Esophagus (tissue), 2 donors: ENCODE data around the gene SLX9. TPM values are rescaled to one million over a fixed set of nuclear protein-coding genes. Genes with fewer than 3 reads are reported as not detected.
"Not testable (repeated sequence)": the region's sequence is repeated elsewhere in the genome, so short reads cannot be mapped to it uniquely, and the experiment has no call there.

Experiments
- H3K27ac ChIP-seq, 2 donors: one replicate each; pipeline ENCODE4 v1.5.1; 2013; ENCODE audit warnings: low read depth in 2 of 2, mild to moderate bottlenecking in 2 of 2, inconsistent platforms in 1 of 2, low read length in 1 of 2, moderate library complexity in 1 of 2
- H3K27me3 ChIP-seq, 2 donors: one replicate each; pipeline ENCODE4 v1.6.1; 2013; ENCODE audit warnings: low read length in 2 of 2, control low read depth in 1 of 2, mild to moderate bottlenecking in 1 of 2; ENCODE audit not compliant: insufficient read depth in 2 of 2, control insufficient read depth in 1 of 2
- H3K36me3 ChIP-seq, 2 donors: one replicate each; pipeline ENCODE4 v1.6.1; 2013; ENCODE audit warnings: low read length in 1 of 2; ENCODE audit not compliant: control insufficient read depth in 2 of 2, insufficient read depth in 2 of 2
- H3K4me1 ChIP-seq, 2 donors: one replicate each; pipeline ENCODE4 v1.6.1; 2013; ENCODE audit warnings: low read length in 1 of 2; ENCODE audit not compliant: control insufficient read depth in 2 of 2, insufficient read depth in 2 of 2
- H3K4me3 ChIP-seq, 2 donors: one replicate each; pipeline ENCODE4 v1.5.1; 2013; ENCODE audit warnings: low read length in 2 of 2, mild to moderate bottlenecking in 2 of 2, low read depth in 1 of 2, moderate library complexity in 1 of 2
- H3K9me3 ChIP-seq, 2 donors: one replicate each; pipeline ENCODE4 v1.6.1; 2013; ENCODE audit warnings: mild to moderate bottlenecking in 2 of 2, low read depth in 1 of 2, low read length in 1 of 2, moderate library complexity in 1 of 2; ENCODE audit not compliant: control insufficient read depth in 2 of 2, insufficient read depth in 1 of 2
- WGBS, 2 donors: extraction: QIAGEN DNeasy Blood & Tissue Kit; methylation state at CpG; one replicate each; pipeline ENCODE4 v1.1.7; 2013; 5-methylcytosine and 5-hydroxymethylcytosine counted together
- polyA plus RNA-seq, 2 donors: library from polyadenylated mRNA; stranded (reverse); fragments of 200-250 nt; gene quantifications; one replicate each; pipeline ENCODE4 v1.2.3, GENCODE V29; 2013
- donor health status: healthy with polysubstance abuse.
- donor health status: Bipolar disorder and iron deficiency.

The SLX9 gene
- polyA plus RNA-seq, 2 donors: 12.4 to 16.1 TPM

GRCh38 chr21:44907966-44908895 lies 31.6 kb upstream of the SLX9 start:
- no peaks in the 10 kb centered on the region for H3K27me3 ChIP-seq
- H3K9me3 ChIP-seq: peaks cover 0 to 2% of the 10 kb centered on the region in 2 donors
- H3K36me3 ChIP-seq: no peaks in the 10 kb centered on the region
- peak overlapping the region in 1 of 2 donors; percentile 46 for H3K27ac ChIP-seq
- WGBS, 2 donors: 66 to 70% methylated on average over 25 of the region's 25 CpGs
- peaks cover 6 to 17% of the 10 kb centered on the region in 2 donors for H3K4me1 ChIP-seq
- H3K4me3 ChIP-seq: no peak overlapping the region

- Histone ChIP-seq H3K27me3 (no peaks in the 10 kb centered on the region), H3K27ac (peak overlapping the region in 1 of 2 donors; percentile 46), H3K4me1 (peaks cover 6 to 21% of the 10 kb centered on the region in 2 donors), H3K9me3 (peaks cover 0 to 2% of the 10 kb centered on the region in 2 donors), H3K36me3 (no peaks in the 10 kb centered on the region), H3K4me3 (no peak overlapping the region)
- WGBS, 2 donors: 91 to 92% methylated on average over 21 of the region's 21 CpGs
Measured at GRCh38 chr21:44908908-44909307, 30.9 kb upstream of the SLX9 start.

- Histone ChIP-seq H3K36me3 (no peaks in the 10 kb centered on the region), H3K4me3 (no peak overlapping the region), H3K27ac (no peak overlapping the region), H3K27me3 (no peaks in the 10 kb centered on the region), H3K4me1 (peaks cover 6 to 21% of the 10 kb centered on the region in 2 donors), H3K9me3 (peaks cover 0 to 2% of the 10 kb centered on the region in 2 donors)
- WGBS, 2 donors: 92 to 96% methylated on average over 9 of the region's 9 CpGs
Measured at GRCh38 chr21:44909719-44910118, 30.1 kb upstream of the SLX9 start.

GRCh38 chr21:44910229-44911067 lies 29.4 kb upstream of the SLX9 start:
- no peak overlapping the region for H3K27ac ChIP-seq
- H3K36me3 ChIP-seq: no peaks in the 10 kb centered on the region
- H3K4me3 ChIP-seq: no peak overlapping the region
- H3K4me1 ChIP-seq: peaks cover 6 to 21% of the 10 kb centered on the region in 2 donors
- peaks cover 0 to 2% of the 10 kb centered on the region in 2 donors for H3K9me3 ChIP-seq
- H3K27me3 ChIP-seq: no peaks in the 10 kb centered on the region
- 79 to 85% methylated on average over 27 of the region's 27 CpGs for WGBS, 2 donors

GRCh38 chr21:44911068-44911383 lies 28.8 kb upstream of the SLX9 start:
- Histone ChIP-seq H3K4me3 (no peak overlapping the region), H3K36me3 (no peaks in the 10 kb centered on the region), H3K4me1 (peaks cover 6 to 21% of the 10 kb centered on the region in 2 donors), H3K27ac (no peak overlapping the region), H3K27me3 (no peaks in the 10 kb centered on the region), H3K9me3 (peaks cover 0 to 2% of the 10 kb centered on the region in 2 donors)
- 51 to 55% methylated on average over 10 of the region's 10 CpGs for WGBS, 2 donors

GRCh38 chr21:44911384-44912157 lies 28.3 kb upstream of the SLX9 start:
- Histone ChIP-seq H3K9me3 (peaks cover 0 to 2% of the 10 kb centered on the region in 2 donors), H3K27me3 (no peaks in the 10 kb centered on the region)
- WGBS, 2 donors: 25 to 26% methylated on average over 19 of the region's 19 CpGs

GRCh38 chr21:44912158-44912473 lies 27.7 kb upstream of the SLX9 start:
- Histone ChIP-seq H3K4me1 (peaks cover 6 to 21% of the 10 kb centered on the region in 2 donors), H3K36me3 (no peaks in the 10 kb centered on the region), H3K27ac (peak overlapping the region; percentile 37 to 43), H3K27me3 (no peaks in the 10 kb centered on the region), H3K4me3 (no peak overlapping the region), H3K9me3 (peaks cover 0 to 2% of the 10 kb centered on the region in 2 donors)
- whole genome bisulfite sequencing, 2 donors: 35 to 56% methylated on average over 7 to 8 of the region's 8 CpGs

More at GRCh38 chr21:44911384-44912157, 28.3 kb upstream of the SLX9 start:
- Histone ChIP-seq H3K36me3 (no peaks in the 10 kb centered on the region), H3K27ac (peak overlapping the region; percentile 37 to 43), H3K4me1 (peaks cover 6 to 21% of the 10 kb centered on the region in 2 donors), H3K4me3 (peak overlapping the region in 1 of 2 donors; percentile 5)

- Histone ChIP-seq H3K4me1 (peaks cover 6 to 22% of the 10 kb centered on the region in 2 donors), H3K27ac (peak overlapping the region in 1 of 2 donors; percentile 14)
- H3K4me3 ChIP-seq: not testable (repeated sequence)
Measured at GRCh38 chr21:44912506-44913412, 27.1 kb upstream of the SLX9 start.

More at GRCh38 chr21:44912506-44913412, 27.1 kb upstream of the SLX9 start:
- not testable (repeated sequence) for H3K9me3 ChIP-seq, H3K27me3 ChIP-seq, H3K36me3 ChIP-seq
- 69 to 79% methylated on average over 17 to 19 of the region's 25 CpGs for WGBS, 2 donors
